Colonic mucosa (tissue), 4 donors: Measurements from ENCODE around the gene HECW1. TPM values are rescaled to one million over a fixed set of nuclear protein-coding genes. Genes with fewer than 3 reads are reported as not detected.

Experiments
- DNase-seq: peaks from one replicate; pipeline ENCODE4 v3.0.0-alpha.2; 2020
- H3K27ac ChIP-seq: fragments of 200-600 bp; one replicate; pipeline ENCODE4 v1.8.0; 2021
- H3K27me3 ChIP-seq: fragments of 200-600 bp; one replicate; pipeline ENCODE4 v1.8.0; 2021
- H3K36me3 ChIP-seq: fragments of 200-600 bp; one replicate; pipeline ENCODE4 v1.8.0; 2021
- H3K4me1 ChIP-seq: fragments of 200-600 bp; one replicate; pipeline ENCODE4 v1.8.0; 2021; ENCODE audit warnings: mild to moderate bottlenecking
- H3K4me3 ChIP-seq: fragments of 200-600 bp; one replicate; pipeline ENCODE4 v1.8.0; 2021
- H3K9ac ChIP-seq, 2 donors: one replicate each; pipeline ENCODE4 v1.7.0; 2013; ENCODE audit warnings: control low read depth in 2 of 2, low read depth in 2 of 2, low read length in 2 of 2
- H3K9me3 ChIP-seq: fragments of 200-600 bp; one replicate; pipeline ENCODE4 v1.8.0; 2021
- CTCF ChIP-seq: fragments of 200-600 bp; IDR thresholded peaks from one replicate; pipeline ENCODE4 v1.8.0; 2022; ENCODE audit warnings: antibody characterized with exemption, mild to moderate bottlenecking
- intact Hi-C: fragments of 100-400 bp; cut with DNase I; formaldehyde crosslinking; loops from one replicate; pipeline ENCODE4 v1.14.1; 2022
- total RNA-seq, 2 donors: library from RNA; stranded (reverse); fragmentation: NEBNext Ultra II Directional in 1 of 2; extraction: Animal tissue kit (Norgen Biotek cat#: 25700) in 1 of 2; gene quantifications; one replicate each; pipeline ENCODE4 v1.2.1, GENCODE V29; 2021
- donor health status: healthy.
- donor health status: DM: no; HTN: no; CAD: no.
- donor health status: DM: no; HTN: no; CAD: no.

HECW1 gene
- total RNA-seq, 2 donors from 2014 or later, result 0.35 to 0.40 TPM

- Histone ChIP-seq H3K27ac (no peak overlapping the region), H3K27me3 (peaks cover 24% of the 10 kb centered on the region), H3K9ac (no peak overlapping the region)
These were observed 4.6 kb downstream of the HECW1 start for GRCh38 chr7:43117095-43117494.

GRCh38 chr7:43117861-43118260 is 5.4 kb downstream of the HECW1 start:
- Histone ChIP-seq H3K9me3 (no peaks in the 10 kb centered on the region), H3K27me3 (peaks cover 16% of the 10 kb centered on the region), H3K4me1 (no peaks in the 10 kb centered on the region), H3K4me3 (no peak overlapping the region), H3K9ac (no peak overlapping the region), H3K36me3 (no peaks in the 10 kb centered on the region), H3K27ac (no peak overlapping the region)
- no peak for TF ChIP-seq CTCF
- DNase-seq, result no peak
- intact Hi-C loops, result loop anchor here (10.0 kb wide), 1 partner anchor 173 kb away; no protein-coding TSS in a partner anchor

More at GRCh38 chr7:43117095-43117494, 4.6 kb downstream of the HECW1 start:
- no peak for TF ChIP-seq CTCF
- Histone ChIP-seq H3K4me1 (no peaks in the 10 kb centered on the region), H3K36me3 (no peaks in the 10 kb centered on the region), H3K9me3 (no peaks in the 10 kb centered on the region), H3K4me3 (no peak overlapping the region)
- no peak for DNase-seq
- intact Hi-C loops, result loop anchor here (10.0 kb wide), 1 partner anchor 172 kb away; no protein-coding TSS in a partner anchor

- no peak for TF ChIP-seq CTCF
- no peaks in the 10 kb centered on the region for H3K4me1 ChIP-seq
- H3K27ac ChIP-seq, result no peak overlapping the region
- no peak for DNase-seq
- no peak overlapping the region for H3K4me3 ChIP-seq
- no peaks in the 10 kb centered on the region for H3K9me3 ChIP-seq
- intact Hi-C loops, result loop anchor here (10.0 kb wide), 1 partner anchor 174 kb away; no protein-coding TSS in a partner anchor
- peaks cover 12% of the 10 kb centered on the region for H3K27me3 ChIP-seq
- H3K36me3 ChIP-seq, result no peaks in the 10 kb centered on the region
- H3K9ac ChIP-seq, result no peak overlapping the region
These were observed 5.9 kb downstream of the HECW1 start for GRCh38 chr7:43118313-43118712.

- no peak for TF ChIP-seq CTCF
- no peak overlapping the region for H3K27ac ChIP-seq
- no peak overlapping the region for H3K9ac ChIP-seq
- no peak overlapping the region for H3K4me3 ChIP-seq
- H3K36me3 ChIP-seq, result no peaks in the 10 kb centered on the region
- no peaks in the 10 kb centered on the region for H3K9me3 ChIP-seq
- intact Hi-C loops, result loop anchor here (10.0 kb wide), 1 partner anchor 175 kb away; no protein-coding TSS in a partner anchor
- no peaks in the 10 kb centered on the region for H3K27me3 ChIP-seq
- DNase-seq, result no peak
- no peaks in the 10 kb centered on the region for H3K4me1 ChIP-seq
These were observed 7.1 kb downstream of the HECW1 start for GRCh38 chr7:43119371-43120075.

GRCh38 chr7:43121973-43122372 is 9.5 kb downstream of the HECW1 start:
- Histone ChIP-seq H3K27me3 (no peaks in the 10 kb centered on the region), H3K36me3 (no peaks in the 10 kb centered on the region), H3K9me3 (no peaks in the 10 kb centered on the region), H3K4me3 (no peak overlapping the region), H3K9ac (no peak overlapping the region), H3K4me1 (no peaks in the 10 kb centered on the region), H3K27ac (no peak overlapping the region)
- intact Hi-C loops, result no loop called here
- no peak for DNase-seq
- no peak for TF ChIP-seq CTCF
